ENCODE data around the gene KATNB1. TPM values are rescaled to one million over a fixed set of nuclear protein-coding genes. Genes with fewer than 3 reads are reported as not detected.
"Not testable (repeated sequence)": the region's sequence is repeated elsewhere in the genome, so short reads cannot be mapped to it uniquely, and the experiment has no call there.

KATNB1 gene
- total and polyA plus RNA-seq, 7 experiments from 2014 or later: 20.4 to 32.9 (median 26.0) TPM

DNA sequence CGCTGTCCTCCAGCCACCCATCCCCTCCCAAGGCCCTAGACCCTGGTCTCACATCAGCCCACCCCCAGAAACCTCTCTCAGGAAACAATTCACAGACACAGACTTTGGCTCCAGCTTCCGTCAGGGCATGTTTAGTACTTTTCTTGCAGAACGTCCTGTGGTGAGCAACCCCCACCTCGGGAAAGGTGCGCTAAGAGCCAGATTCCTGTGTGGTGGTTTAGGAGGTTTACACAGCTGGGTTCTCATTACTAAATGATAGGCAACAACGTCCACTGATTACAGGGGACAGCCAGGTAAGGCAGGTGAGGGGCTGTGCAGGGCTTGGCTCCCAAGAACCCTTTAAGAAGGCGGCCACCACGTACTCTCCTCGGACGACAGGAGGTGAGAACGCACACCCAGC is 37.4 kb downstream of the KATNB1 start:
- ATAC-seq (no peak), DNase-seq (no peak)
- intact Hi-C loops (cut with micrococcal nuclease): no loop called here
- Mint-ChIP-seq H3K4me1 (no peaks in the 10 kb centered on the region), H3K9me3 (no peaks in the 10 kb centered on the region), H3K27me3 (peaks cover 0 to 3% (median 0%) of the 10 kb centered on the region in 5 donors), H3K36me3 (no peaks in the 10 kb centered on the region), H3K27ac (no peak overlapping the region), H3K4me3 (no peak overlapping the region)
- Histone ChIP-seq H3K27me3 (ENCODE audit: control insufficient read depth in 2 of 2, insufficient read depth in 2 of 2, low read length in 2 of 2) (no peaks in the 10 kb centered on the region), H3K4me1 (ENCODE audit: control insufficient read depth in 2 of 2, insufficient read depth in 2 of 2, low read length in 2 of 2) (no peaks in the 10 kb centered on the region), H3K9me3 (ENCODE audit: control insufficient read depth in 2 of 3, low read length in 3 of 3) (no peaks in the 10 kb centered on the region), H3K4me3 (ENCODE audit: low read length) (no peak overlapping the region), H3K27ac (ENCODE audit: low read depth, low read length) (no peak overlapping the region), H3K36me3 (ENCODE audit: control insufficient read depth in 2 of 3, insufficient read depth in 3 of 3, low read length in 3 of 3) (no peaks in the 10 kb centered on the region)
- CTCF ChIA-PET: no interaction called here
- POLR2A ChIA-PET: no interaction called here

DNA sequence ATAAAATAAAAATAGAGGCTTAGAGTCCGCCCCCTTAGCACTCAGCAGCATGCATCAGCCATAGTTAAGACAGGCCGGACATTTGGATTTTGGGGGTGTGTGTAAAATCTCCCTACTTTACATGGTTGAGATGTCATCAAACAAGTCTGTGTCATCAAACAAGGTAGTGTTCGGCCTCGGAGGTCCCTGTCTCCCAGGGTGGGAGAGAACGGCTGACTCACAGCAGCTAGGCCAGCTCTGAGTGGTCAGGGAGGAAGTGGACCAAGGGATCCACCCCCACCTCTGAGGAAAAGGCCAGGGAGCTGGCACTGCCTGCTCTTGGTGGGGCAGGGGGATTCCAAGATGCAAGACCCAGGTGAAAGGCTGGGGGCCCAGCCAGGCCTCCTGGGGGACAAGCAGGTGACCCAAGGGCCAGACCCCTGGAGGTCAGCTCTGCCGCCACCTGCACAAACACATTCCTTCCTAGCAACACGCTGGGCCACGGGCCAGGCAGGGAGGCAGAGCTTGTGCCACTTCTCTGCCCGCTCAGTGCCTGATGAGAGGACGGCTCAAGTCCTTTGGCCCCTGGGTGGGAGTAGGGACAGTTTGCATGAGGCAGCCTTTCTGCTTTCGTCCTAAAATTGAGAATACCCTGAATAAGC is 38.2 kb downstream of the KATNB1 start:
- intact Hi-C loops (cut with micrococcal nuclease): no loop called here
- ATAC-seq (no peak), DNase-seq (no peak)
- no peaks in the 10 kb centered on the region for H3K9me3 Mint-ChIP-seq
- ChIA-PET POLR2A (no interaction called here), CTCF (interaction anchor here (0.6 kb wide), 1 partner anchor 194 kb away, joined by 3 read pairs; no protein-coding TSS in a partner anchor)
- no peak overlapping the region for H3K4me3 Mint-ChIP-seq
- no peaks in the 10 kb centered on the region for H3K36me3 Mint-ChIP-seq
- H3K27ac Mint-ChIP-seq: no peak overlapping the region
- H3K4me1 Mint-ChIP-seq: no peaks in the 10 kb centered on the region
- no peaks in the 10 kb centered on the region for H3K36me3 ChIP-seq (ENCODE audit: control insufficient read depth in 2 of 3, insufficient read depth in 3 of 3, low read length in 3 of 3)
- H3K27ac ChIP-seq (ENCODE audit: low read depth, low read length): no peak overlapping the region
- no peaks in the 10 kb centered on the region for H3K4me1 ChIP-seq (ENCODE audit: control insufficient read depth in 2 of 2, insufficient read depth in 2 of 2, low read length in 2 of 2)
- peaks cover 0 to 3% (median 0%) of the 10 kb centered on the region in 5 donors for H3K27me3 Mint-ChIP-seq
- no peaks in the 10 kb centered on the region for H3K9me3 ChIP-seq (ENCODE audit: control insufficient read depth in 2 of 3, low read length in 3 of 3)
- H3K27me3 ChIP-seq (ENCODE audit: control insufficient read depth in 2 of 2, insufficient read depth in 2 of 2, low read length in 2 of 2): no peaks in the 10 kb centered on the region
- H3K4me3 ChIP-seq (ENCODE audit: low read length): no peak overlapping the region

DNA sequence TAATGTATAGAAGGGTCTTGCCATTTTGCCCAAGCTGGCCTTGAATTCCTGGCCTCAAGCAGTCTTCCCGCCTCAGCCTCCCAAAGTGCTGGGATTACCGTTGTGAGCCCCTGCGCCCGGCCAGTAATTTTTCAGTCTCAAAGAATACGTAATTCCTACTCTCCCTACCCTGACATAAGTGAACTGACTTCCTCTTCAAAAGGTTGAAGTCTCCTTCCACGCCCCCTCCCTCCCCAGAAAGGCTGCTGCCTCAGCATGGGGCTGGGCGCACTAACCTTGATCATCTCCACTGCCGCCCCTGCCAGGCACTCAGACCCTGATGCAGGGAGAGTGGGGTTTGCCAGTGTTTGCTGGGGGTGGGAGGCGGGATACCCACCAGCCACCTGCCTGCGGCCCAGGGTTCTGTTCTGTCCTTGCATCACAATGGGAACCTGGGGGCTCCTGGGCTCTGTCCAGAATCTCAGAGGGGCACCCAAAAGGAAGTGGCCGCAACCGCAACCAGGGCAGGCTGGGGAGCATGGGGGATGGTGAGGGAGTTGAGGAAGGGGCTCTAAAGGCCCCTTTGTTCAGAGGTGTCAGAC is 39.2 kb downstream of the KATNB1 start:
- POLR2A ChIA-PET: no interaction called here
- no peak for ATAC-seq
- no peak overlapping the region for H3K27ac Mint-ChIP-seq

DNA sequence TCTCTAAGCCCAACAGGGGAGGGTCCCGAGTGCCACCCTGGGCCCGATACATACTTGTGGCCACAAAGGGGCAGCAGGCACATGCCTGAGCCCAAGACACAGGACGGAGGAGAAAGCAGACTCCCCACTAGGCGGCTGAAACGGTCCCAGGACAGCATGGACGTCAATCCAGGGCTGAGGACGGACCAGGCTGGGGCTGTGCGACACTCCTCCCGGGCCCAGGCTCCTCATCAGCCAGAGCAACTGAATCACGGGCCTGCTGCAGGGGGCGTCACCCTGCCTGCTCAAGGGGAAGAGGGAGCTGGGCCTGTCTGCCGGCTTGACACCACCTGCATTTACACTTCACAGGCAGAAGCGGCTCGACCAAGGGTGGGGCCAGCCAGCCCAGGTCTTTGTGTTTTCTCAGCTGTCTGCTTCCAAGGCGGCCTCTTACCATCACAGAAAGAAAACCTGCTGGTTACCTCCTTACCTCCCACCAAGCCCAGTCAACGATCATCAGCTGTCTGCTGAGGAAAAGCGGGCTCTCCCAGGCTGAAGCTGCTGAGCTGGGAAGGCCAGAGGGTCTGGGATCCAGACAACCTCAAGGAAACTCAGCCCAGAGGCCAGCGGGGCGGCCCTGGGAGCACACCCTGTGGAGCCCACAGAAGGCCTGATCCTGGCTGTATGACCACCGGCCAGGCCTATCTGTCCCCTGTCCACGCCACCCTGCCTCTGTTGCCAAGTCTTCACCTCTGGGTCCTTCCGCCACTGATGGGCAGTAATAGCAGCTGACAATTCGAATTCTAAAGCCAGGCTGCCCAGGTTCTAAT is 40.3 kb downstream of the KATNB1 start:
- Histone ChIP-seq H3K36me3 (ENCODE audit: control insufficient read depth in 2 of 3, insufficient read depth in 3 of 3, low read length in 3 of 3) (no peaks in the 10 kb centered on the region), H3K27me3 (ENCODE audit: control insufficient read depth in 2 of 2, insufficient read depth in 2 of 2, low read length in 2 of 2) (no peaks in the 10 kb centered on the region), H3K4me1 (ENCODE audit: control insufficient read depth in 2 of 2, insufficient read depth in 2 of 2, low read length in 2 of 2) (no peaks in the 10 kb centered on the region), H3K27ac (ENCODE audit: low read depth, low read length) (no peak overlapping the region), H3K4me3 (ENCODE audit: low read length) (no peak overlapping the region), H3K9me3 (ENCODE audit: control insufficient read depth in 2 of 3, low read length in 3 of 3) (no peaks in the 10 kb centered on the region)
- no peaks in the 10 kb centered on the region for H3K9me3 Mint-ChIP-seq
- intact Hi-C loops (cut with micrococcal nuclease): no loop called here
- ChIA-PET CTCF (interaction anchor here (0.8 kb wide), 1 partner anchor 9 kb away, joined by 3 read pairs; no protein-coding TSS in a partner anchor), POLR2A (no interaction called here)
- DNase-seq: no peak
- H3K4me3 Mint-ChIP-seq: no peak overlapping the region
- H3K4me1 Mint-ChIP-seq: no peaks in the 10 kb centered on the region
- peaks cover 0 to 3% (median 0%) of the 10 kb centered on the region in 5 donors for H3K27me3 Mint-ChIP-seq
- H3K27ac Mint-ChIP-seq: peak overlapping the region in 1 of 9 donors; percentile 74
- ATAC-seq: no peak
- no peaks in the 10 kb centered on the region for H3K36me3 Mint-ChIP-seq

More for the DNA sequence above, 39.2 kb downstream of the KATNB1 start:
- no peak for DNase-seq
- H3K27me3 Mint-ChIP-seq: peaks cover 0 to 3% (median 0%) of the 10 kb centered on the region in 5 donors
- H3K36me3 ChIP-seq (ENCODE audit: control insufficient read depth in 2 of 3, insufficient read depth in 3 of 3, low read length in 3 of 3): no peaks in the 10 kb centered on the region
- no peak overlapping the region for H3K4me3 ChIP-seq (ENCODE audit: low read length)
- no peaks in the 10 kb centered on the region for H3K4me1 Mint-ChIP-seq
- intact Hi-C loops (cut with micrococcal nuclease): no loop called here
- no peaks in the 10 kb centered on the region for H3K36me3 Mint-ChIP-seq
- CTCF ChIA-PET: no interaction called here
- no peaks in the 10 kb centered on the region for H3K9me3 ChIP-seq (ENCODE audit: control insufficient read depth in 2 of 3, low read length in 3 of 3)
- H3K27ac ChIP-seq (ENCODE audit: low read depth, low read length): no peak overlapping the region
- no peaks in the 10 kb centered on the region for H3K4me1 ChIP-seq (ENCODE audit: control insufficient read depth in 2 of 2, insufficient read depth in 2 of 2, low read length in 2 of 2)
- no peaks in the 10 kb centered on the region for H3K27me3 ChIP-seq (ENCODE audit: control insufficient read depth in 2 of 2, insufficient read depth in 2 of 2, low read length in 2 of 2)
- H3K4me3 Mint-ChIP-seq: no peak overlapping the region
- no peaks in the 10 kb centered on the region for H3K9me3 Mint-ChIP-seq

DNA sequence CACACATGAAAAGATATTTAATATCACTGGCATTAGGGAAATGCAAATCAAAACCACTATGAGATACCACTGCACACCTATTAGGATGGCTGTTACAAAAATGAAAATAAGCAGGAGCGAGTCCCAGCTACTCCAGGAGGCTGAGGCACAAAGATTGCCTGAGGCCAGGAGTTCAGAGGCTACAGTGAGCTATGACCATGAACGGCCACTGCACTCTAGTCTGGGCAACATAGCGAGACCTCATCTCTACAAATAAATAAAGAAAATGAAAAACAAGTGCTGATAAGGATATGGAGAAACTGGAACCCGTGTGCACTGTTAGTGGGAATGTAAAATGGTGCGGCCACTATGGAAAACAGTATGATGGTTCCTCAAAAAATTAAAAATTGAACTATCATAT is 43.1 kb downstream of the KATNB1 start:
- no peaks in the 10 kb centered on the region for H3K27me3 ChIP-seq (ENCODE audit: control insufficient read depth in 2 of 2, insufficient read depth in 2 of 2, low read length in 2 of 2)
- H3K9me3 ChIP-seq (ENCODE audit: control insufficient read depth in 2 of 3, low read length in 3 of 3): no peaks in the 10 kb centered on the region
- H3K4me1 ChIP-seq (ENCODE audit: control insufficient read depth in 2 of 2, insufficient read depth in 2 of 2, low read length in 2 of 2): no peaks in the 10 kb centered on the region
- Mint-ChIP-seq H3K4me3 (no peak overlapping the region), H3K27ac (no peak overlapping the region), H3K4me1 (no peaks in the 10 kb centered on the region), H3K36me3 (no peaks in the 10 kb centered on the region), H3K27me3 (peaks cover 0 to 3% (median 0%) of the 10 kb centered on the region in 5 donors), H3K9me3 (no peaks in the 10 kb centered on the region)
- no peak overlapping the region for H3K27ac ChIP-seq (ENCODE audit: low read depth, low read length)
- intact Hi-C loops (cut with micrococcal nuclease): no loop called here
- DNase-seq: no peak
- ATAC-seq: no peak
- no peak overlapping the region for H3K4me3 ChIP-seq (ENCODE audit: low read length)
- no peaks in the 10 kb centered on the region for H3K36me3 ChIP-seq (ENCODE audit: control insufficient read depth in 2 of 3, insufficient read depth in 3 of 3, low read length in 3 of 3)
- POLR2A ChIA-PET: no interaction called here
- CTCF ChIA-PET: no interaction called here

DNA sequence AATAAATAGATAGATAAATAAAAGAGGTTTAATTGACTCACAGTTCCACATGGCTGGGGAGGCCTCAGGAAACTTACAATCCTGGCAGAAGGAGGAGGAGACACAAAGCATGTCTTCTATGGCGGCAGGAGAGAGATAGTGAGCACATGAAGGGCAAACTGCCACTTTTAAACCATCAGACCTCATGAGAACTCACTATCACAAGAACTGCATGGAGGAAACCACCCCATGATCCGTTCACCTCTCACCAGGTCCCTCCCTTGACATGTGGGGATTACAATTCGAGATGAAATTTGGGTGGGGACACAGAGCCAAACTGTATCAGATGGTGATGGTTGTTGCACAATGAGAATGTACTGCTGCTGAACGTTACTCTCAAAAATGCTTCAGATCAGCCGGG is 44.3 kb downstream of the KATNB1 start:
- H3K27ac Mint-ChIP-seq; DNase-seq; H3K4me1 Mint-ChIP-seq; H3K9me3 Mint-ChIP-seq; H3K9me3 ChIP-seq (ENCODE audit: control insufficient read depth in 2 of 3, low read length in 3 of 3); H3K36me3 ChIP-seq (ENCODE audit: control insufficient read depth in 2 of 3, insufficient read depth in 3 of 3, low read length in 3 of 3); H3K36me3 Mint-ChIP-seq; H3K4me3 ChIP-seq (ENCODE audit: low read length); H3K27me3 Mint-ChIP-seq; H3K4me3 Mint-ChIP-seq; POLR2A ChIA-PET; H3K4me1 ChIP-seq (ENCODE audit: control insufficient read depth in 2 of 2, insufficient read depth in 2 of 2, low read length in 2 of 2); intact Hi-C loops (cut with micrococcal nuclease); H3K27me3 ChIP-seq (ENCODE audit: control insufficient read depth in 2 of 2, insufficient read depth in 2 of 2, low read length in 2 of 2); CTCF ChIA-PET; H3K27ac ChIP-seq (ENCODE audit: low read depth, low read length); ATAC-seq: not testable (repeated sequence)

All from naive thymus-derived CD4-positive, alpha-beta T cell (primary cell).